Calu3 (cell line): ENCODE data around the gene GATAD2A. TPM values are rescaled to one million over a fixed set of nuclear protein-coding genes. Genes with fewer than 3 reads are reported as not detected.
A peak's percentile ranks its signal among the peaks of the same experiment; 100 is the strongest.

Source experiments
- BruUV-seq: library from RNA; stranded (reverse); fragments of 400-500 nt; replicated peaks from 2 replicates; lab custom pipeline; 2021; lab: Mats Ljungman, UMichigan
- CTCF ChIA-PET: fragments of 300-600 bp; sonication (Branson Sonifier 250); formaldehyde crosslinking; loops from one replicate; lab custom pipeline; 2022; ENCODE audit warnings: antibody characterized with exemption; lab: Charles Lee
- DNase-seq: peaks from one replicate; pipeline ENCODE4 v3.0.0; 2022
- H3K27ac Mint-ChIP-seq: one replicate; pipeline ENCODE4 v1.8.0; 2022; ENCODE audit warnings: mixed read lengths; ENCODE audit not compliant: unreplicated experiment
- H3K27me3 Mint-ChIP-seq: one replicate; pipeline ENCODE4 v1.8.0; 2022; ENCODE audit warnings: mixed read lengths; ENCODE audit not compliant: unreplicated experiment
- H3K36me3 Mint-ChIP-seq: one replicate; pipeline ENCODE4 v1.8.0; 2022; ENCODE audit warnings: mild to moderate bottlenecking, moderate library complexity, mixed read lengths; ENCODE audit not compliant: insufficient read depth, unreplicated experiment
- H3K4me1 Mint-ChIP-seq: one replicate; pipeline ENCODE4 v1.8.0; 2022; ENCODE audit warnings: mild to moderate bottlenecking, low read depth, mixed read lengths; ENCODE audit not compliant: unreplicated experiment
- H3K4me3 Mint-ChIP-seq: one replicate; pipeline ENCODE4 v1.8.0; 2022; ENCODE audit warnings: mild to moderate bottlenecking, low read depth, moderate library complexity, mixed read lengths; ENCODE audit not compliant: unreplicated experiment
- H3K9me3 Mint-ChIP-seq: one replicate; pipeline ENCODE4 v1.8.0; 2022; ENCODE audit warnings: low read depth, mixed read lengths; ENCODE audit not compliant: unreplicated experiment
- CTCF ChIP-seq: fragments of 200-600 bp; IDR thresholded peaks from one replicate; pipeline ENCODE4 v1.8.0; 2022; ENCODE audit warnings: antibody characterized with exemption; ENCODE audit not compliant: unreplicated experiment
- intact Hi-C: fragments of 100-400 bp; cut with micrococcal nuclease; formaldehyde crosslinking; loops from one replicate; pipeline ENCODE4 v1.10.0; 2022; ENCODE audit not compliant: unreplicated experiment
- total RNA-seq: library from RNA; stranded (reverse); gene quantifications from 2 replicates; pipeline ENCODE4 v1.2.3, GENCODE V29; 2022

GATAD2A gene
- total RNA-seq, 1 experiment from 2014 or later = 79.8 TPM

- TF ChIP-seq CTCF = no peak
- H3K9me3 Mint-ChIP-seq = peaks cover 5% of the 10 kb centered on the region
- peaks cover 12% of the 10 kb centered on the region for H3K27me3 Mint-ChIP-seq
- H3K36me3 Mint-ChIP-seq = peaks cover 10% of the 10 kb centered on the region
- peak within 1 kb of the TSS; percentile 56 for H3K4me3 Mint-ChIP-seq
- H3K4me1 Mint-ChIP-seq = peaks cover 10% of the 10 kb centered on the region
- peak; percentile 67 for DNase-seq
- intact Hi-C loops = loop anchor here (10.0 kb wide), 1 partner anchor 417 kb away; no protein-coding TSS in a partner anchor
- no TSS peak for BruUV-seq
- CTCF ChIA-PET = no interaction called here
- no peak within 1 kb of the TSS for H3K27ac Mint-ChIP-seq
Measured at GRCh38 chr19:19538061-19538784, 132.7 kb downstream of the GATAD2A start, which contains the start of gene CILP2. Gene CILP2, plus strand, starts transcription at chr19:19538265. Its CDS starts 85 bp downstream, at chr19:19538350.

- DNase-seq = no peak
- CTCF ChIA-PET = no interaction called here
- H3K27me3 Mint-ChIP-seq = peaks cover 12% of the 10 kb centered on the region
Measured at GRCh38 chr19:19538785-19539166, 133.3 kb downstream of the GATAD2A start.

GRCh38 chr19:19539698-19540063 lies 134.2 kb downstream of the GATAD2A start:
- H3K4me1 Mint-ChIP-seq = no peaks in the 10 kb centered on the region
- no TSS peak for BruUV-seq
- intact Hi-C loops = loop anchor here (10.0 kb wide), 1 partner anchor 415 kb away; no protein-coding TSS in a partner anchor
- H3K9me3 Mint-ChIP-seq = no peaks in the 10 kb centered on the region
- no peak overlapping the region for H3K4me3 Mint-ChIP-seq
- H3K36me3 Mint-ChIP-seq = peaks cover 10% of the 10 kb centered on the region
- TF ChIP-seq CTCF = no peak
- H3K27me3 Mint-ChIP-seq = peaks cover 12% of the 10 kb centered on the region
- CTCF ChIA-PET = no interaction called here
- no peak overlapping the region for H3K27ac Mint-ChIP-seq
- DNase-seq = no peak

More at GRCh38 chr19:19538785-19539166, 133.3 kb downstream of the GATAD2A start:
- BruUV-seq = no TSS peak
- no peak for TF ChIP-seq CTCF
- Mint-ChIP-seq H3K27ac (no peak overlapping the region), H3K36me3 (peaks cover 10% of the 10 kb centered on the region), H3K4me3 (peak overlapping the region; percentile 56), H3K9me3 (peaks cover 5% of the 10 kb centered on the region), H3K4me1 (peaks cover 8% of the 10 kb centered on the region)
- intact Hi-C loops = loop anchor here (10.0 kb wide), 1 partner anchor 416 kb away; no protein-coding TSS in a partner anchor

- H3K9me3 Mint-ChIP-seq = no peaks in the 10 kb centered on the region
- H3K27ac Mint-ChIP-seq = no peak overlapping the region
- peaks cover 12% of the 10 kb centered on the region for H3K27me3 Mint-ChIP-seq
- BruUV-seq = no TSS peak
- H3K36me3 Mint-ChIP-seq = peaks cover 10% of the 10 kb centered on the region
- no peak for TF ChIP-seq CTCF
- intact Hi-C loops = no loop called here
- H3K4me1 Mint-ChIP-seq = no peaks in the 10 kb centered on the region
- no peak overlapping the region for H3K4me3 Mint-ChIP-seq
- CTCF ChIA-PET = no interaction called here
- DNase-seq = no peak
Measured at GRCh38 chr19:19540064-19540714, 134.7 kb downstream of the GATAD2A start.
